Measurements from ENCODE around the gene ITGB4.
A peak's percentile ranks its signal among the peaks of the same experiment; 100 is the strongest.

The ITGB4 gene

DNA sequence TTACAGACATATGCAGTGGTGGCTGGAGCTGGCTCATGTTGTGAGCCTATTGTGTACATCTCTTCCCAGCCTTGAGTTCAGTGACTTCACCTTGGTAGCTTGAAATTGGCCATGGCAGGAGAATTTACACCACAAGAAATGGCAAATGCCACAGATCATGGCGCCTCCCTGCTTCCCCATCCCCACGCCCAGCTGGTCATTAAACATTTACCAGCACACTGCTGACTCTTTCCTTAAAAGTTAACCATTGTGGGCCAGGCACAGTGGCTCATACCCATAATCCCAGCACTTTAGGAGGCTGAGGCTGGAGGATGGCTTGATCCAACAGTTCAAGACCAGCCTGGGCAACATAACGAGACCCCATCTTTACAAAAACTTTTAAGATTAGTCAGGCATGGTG is 22.6 kb upstream of the ITGB4 start:
- DNase-seq = no peak

DNA sequence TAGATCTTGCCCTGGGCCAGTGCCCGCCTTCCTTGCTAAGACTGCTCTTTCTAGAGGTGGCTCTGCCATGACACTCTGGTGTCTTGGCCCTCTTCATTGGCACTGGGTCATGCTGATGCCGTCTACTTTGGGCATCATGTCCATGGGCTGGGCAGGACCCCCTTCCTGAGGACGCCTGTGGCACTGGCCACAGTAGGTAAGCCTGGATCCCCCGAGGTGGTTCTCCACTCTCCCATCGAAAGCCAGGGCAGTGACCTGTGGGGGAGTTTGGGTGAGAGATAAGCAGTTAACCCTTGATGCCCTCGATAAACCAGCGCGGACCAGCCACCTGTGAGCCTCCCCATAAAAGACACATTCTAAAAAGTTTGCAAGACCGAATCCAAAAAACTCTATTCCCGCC is 20.0 kb upstream of the ITGB4 start:
- DNase-seq = no peak

DNA sequence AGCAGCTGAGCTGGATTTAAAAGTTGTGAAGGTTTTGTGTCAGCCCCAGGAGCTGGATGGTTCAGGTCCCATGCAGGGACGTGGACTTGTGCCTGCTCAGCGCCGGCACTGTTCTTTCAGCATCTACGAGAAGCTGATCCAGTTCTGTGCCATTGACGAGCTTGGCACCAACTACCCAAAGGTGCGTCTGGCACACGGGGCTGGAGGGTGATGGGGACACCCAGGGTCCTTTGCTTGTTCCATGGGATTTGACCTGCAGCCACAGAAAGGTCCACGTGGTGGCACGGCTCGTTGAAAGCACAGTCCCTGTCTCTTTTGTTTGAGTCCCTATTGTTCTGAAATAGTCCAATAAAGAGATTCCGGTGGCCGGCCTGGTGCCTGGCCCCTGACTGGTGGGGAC is 18.1 kb upstream of the ITGB4 start:
- DNase-seq = no peak

DNA sequence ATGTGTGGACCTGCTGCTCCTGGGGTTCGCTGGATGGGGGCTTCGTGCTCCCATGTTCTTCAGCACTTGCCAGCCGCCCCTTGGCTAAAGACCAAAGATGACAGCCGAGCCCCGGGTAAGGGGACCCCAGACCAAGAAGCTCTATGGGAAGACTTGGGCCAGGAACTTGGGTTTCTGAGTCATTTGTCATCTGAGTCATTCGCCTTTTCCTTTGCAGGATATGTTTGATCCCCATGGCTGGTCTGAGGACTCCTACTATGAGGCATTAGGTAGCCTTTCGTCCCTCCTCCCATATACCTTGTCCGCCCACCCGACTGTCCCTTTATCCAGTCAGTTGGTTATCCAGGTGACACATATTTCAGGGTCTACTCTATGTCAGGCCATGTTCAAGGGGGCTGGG is 17.7 kb upstream of the ITGB4 start:
- no peak for DNase-seq

DNA sequence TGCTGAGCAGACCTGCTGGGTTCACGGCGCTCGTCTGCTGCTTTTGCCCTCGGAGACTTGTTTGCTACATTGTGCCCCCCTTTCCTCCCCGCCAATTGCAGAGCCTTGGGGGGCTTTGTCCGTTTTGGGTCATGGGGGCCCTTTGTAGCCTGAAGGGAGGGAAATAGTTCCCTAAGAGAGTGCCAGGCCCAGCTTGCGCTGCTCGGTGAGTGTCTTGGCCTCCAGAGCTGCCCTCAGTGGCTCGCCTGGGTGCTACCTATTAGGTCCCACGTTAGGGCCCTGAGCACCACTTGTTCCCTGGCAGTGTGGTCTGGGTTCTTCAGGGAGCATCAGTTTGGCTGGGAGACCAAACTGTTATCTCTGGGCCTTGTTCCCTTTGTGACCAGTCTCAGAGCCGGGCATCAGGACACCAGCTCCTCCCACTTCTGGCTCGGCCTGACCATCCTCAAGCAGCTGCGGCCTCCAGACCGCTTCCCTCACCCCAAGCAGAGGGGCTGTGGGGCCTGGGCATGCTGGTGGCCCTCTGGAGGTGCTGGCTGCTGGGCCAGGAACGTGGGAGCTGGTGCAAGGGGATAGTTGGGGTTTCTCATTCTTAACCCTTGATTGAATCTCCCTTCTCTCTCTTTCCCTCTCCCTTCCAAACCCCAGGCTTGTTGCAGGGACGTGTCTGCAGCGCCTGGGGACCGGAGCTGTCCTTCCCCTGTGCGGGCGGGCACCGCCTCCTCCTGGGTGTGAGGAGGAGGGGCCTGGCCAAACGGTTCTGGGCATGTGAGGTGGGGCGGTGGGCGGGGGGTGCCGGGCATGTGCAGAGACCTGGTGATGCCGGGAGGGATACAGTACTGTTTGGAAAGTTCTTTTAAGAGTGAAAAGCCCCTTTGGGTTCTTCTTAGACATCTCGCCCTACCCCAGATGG is 16.0 kb upstream of the ITGB4 start:
- no peak for DNase-seq

DNA sequence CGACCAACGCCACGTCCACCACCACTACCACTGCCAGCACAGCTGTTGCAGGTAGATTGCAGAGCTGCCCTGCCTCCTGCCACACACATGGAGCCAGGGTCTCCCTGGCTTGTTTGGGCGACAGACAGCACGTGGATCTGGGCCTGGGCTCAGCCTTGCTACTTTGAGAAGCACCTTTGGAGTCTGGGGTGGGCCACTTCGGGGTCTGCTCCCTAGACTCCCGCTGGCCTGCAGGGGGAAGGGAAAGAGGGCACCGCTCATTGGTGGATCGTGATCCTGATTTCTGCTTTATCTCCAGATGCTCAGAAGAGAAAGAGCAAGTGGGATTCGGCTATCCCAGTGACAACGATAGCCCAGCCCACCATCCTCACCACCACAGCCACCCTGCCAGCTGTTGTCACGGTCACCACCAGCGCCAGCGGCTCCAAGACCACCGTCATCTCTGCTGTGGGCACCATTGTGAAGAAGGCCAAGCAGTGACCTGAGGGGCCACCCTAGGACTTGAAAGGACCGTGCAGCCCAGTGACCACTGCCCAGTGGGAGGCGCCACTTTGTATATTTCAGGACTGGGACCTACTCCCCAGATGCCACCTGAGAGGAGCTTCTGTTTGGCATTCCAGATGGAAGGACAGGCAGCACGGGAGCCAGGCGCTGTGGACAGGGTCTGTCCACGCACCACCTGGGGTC is 15.1 kb upstream of the ITGB4 start:
- no peak for DNase-seq

DNA sequence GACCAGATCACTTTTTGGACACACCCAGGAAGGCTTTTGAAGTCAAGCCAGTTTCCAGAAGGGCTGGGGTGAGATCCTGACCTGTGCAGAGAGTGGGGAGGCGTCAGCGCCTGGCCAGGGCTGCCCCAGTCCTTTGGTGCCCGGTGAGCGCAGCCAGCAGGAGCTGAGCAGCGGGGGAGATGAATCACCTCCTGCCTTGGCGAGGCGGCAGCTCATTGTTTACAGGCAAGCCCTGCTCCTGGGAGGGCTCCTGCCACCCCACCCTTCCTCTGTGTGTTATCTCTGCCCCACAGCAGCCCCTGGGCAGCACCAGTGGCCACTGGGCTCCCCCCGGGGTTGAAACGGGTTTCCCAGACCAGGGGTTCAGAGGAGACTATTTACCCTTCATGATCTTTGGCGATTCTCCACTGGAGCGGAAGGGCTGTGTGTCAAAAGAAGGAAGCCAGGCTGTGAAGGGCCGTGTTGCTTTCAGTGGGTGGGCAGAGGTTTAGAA is 14.1 kb upstream of the ITGB4 start:
- peak; percentile 60 for DNase-seq

DNA sequence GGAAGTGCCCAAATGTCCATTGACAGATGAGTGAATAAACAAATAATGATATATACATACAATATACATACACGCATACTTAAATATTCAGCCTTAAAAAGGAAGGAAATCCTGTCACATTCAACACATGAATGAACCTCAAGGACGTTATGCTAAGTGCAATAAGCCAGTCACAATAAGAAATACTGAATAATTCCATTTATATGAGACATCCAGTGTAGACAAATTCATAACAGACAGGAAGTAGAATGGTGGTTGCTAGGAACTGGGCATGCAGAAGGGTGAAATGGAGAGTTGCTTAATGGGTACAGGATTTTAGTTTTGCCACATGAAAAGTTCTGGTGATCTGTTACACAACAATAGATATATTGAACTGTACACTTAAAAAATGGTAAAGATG is 8.8 kb upstream of the ITGB4 start:
- DNase-seq = no peak

DNA sequence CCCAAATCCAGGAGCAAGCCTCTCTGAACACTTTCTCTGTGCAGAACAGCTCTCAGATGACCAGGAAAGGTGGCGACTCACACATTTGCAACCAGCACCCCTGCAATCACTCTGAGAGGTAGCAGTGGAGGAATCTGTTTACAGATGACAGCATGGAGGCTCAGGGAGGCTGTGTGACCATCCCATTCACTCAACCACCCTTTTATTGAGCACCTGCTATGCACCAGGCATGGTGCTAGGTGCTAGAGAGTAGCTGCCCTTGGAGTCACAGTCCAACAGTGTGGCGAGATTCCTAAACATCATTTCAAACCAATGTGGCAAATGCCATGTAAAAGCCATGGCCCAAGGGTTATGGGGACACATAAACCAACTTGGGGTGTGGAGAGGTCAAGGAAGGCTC is 1.5 kb upstream of the ITGB4 start:
- no peak for DNase-seq

DNA sequence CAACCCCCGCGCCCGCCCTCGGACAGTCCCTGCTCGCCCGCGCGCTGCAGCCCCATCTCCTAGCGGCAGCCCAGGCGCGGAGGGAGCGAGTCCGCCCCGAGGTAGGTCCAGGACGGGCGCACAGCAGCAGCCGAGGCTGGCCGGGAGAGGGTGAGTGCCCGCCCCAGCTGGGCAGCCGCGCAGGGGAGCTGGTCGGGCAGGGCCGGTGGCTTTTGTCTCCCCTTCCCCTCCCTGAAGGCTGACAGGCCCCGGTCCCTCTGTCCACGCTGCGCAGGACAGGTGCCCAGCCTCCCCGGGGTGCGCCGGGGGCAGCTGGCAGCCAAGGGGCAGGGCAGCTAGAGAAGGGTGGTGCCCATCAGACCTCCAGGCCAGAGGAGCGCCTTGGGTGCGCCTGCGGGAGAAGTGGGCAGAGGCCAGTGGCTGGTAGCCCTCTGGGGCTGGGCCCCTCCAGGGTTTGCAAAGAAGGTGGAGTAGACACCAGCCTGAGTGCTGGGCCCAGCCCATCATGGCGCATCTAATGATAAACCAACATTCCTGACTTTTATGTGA is 278 bp downstream of the ITGB4 start:
- no peak for DNase-seq

DNA sequence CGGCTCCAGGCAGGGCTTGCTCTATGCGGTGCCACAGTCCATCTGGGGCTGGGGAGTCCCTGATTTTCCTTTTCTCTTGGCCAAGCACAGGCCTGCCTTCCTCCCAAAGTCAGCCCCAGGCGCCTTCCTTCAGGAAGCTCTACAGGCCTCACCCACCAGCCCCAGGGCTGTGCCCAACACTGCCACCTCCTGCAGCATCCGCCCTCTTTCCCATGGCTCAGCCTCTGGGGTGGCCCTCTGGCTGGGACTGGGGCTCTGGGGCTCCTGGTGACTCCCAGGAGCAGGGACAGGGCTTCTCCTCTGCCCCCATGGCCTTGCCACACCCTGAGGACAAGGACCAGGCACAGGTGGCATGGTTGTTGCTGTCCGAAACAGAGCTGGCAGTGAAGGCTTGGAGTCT is 817 bp downstream of the ITGB4 start:
- DNase-seq = no peak

DNA sequence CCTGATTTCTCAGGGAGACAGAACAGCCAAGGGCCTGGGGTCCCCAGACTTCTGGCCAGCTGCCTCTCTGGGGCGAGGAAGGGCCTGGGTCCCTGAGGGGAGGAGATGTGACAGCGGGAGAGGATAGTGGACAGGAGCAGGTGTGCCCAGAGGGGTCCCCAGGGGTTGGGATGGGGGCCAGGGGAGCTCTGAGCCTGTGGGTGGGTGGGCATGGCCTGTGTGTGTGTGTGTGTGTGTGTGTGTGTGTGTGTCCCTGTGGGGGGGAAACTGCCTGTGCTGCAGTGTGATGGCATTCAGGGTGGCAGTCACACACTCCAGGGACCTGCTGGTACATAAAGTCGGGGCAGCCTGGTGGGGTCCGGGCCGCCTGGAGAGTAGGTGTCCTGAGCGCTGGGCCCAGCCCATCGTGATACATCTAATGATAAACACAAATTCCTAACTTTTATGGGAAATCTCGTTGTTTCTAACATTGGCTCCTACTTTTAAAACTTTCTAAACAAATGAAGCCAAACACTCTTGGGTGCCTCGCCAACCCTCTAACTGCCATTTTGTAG is 1.4 kb downstream of the ITGB4 start:
- no peak for DNase-seq

DNA sequence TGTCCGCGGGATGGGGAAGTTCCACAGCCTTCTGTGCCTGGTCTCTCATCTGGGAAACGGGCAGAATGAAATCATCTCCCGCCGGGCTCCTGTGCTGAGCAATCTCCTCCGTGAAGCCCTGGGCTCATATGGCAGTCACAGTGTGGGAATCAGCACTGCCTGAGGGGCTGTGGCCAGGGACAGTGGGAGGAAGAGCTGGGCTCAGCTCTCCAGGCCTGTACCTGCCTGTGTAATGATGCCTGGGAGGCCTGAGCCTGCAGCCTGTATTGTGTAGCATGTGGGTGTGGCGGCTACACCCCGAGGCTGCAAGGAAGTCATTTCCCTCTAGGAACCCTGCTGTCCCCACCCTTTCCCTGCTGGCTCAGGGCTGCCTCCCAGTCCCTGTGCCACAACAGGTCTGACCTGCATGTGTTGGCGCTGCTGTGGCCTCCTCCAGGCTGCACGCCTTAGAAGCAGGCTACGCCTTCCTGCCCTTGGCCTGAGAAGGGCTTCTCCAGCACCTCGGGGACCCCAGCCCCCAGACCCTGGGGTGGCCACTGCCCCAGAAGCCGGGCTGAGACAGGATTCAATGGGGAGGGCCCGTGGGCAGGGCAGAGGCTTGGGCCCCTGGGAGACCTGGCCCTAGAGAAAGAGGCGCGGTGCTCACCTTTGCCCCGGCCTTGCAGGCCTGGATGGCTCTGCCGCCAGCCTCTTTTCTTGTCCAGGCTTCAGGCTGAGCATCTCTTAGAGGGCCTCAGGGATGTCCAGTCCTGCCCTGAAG is 2.1 kb downstream of the ITGB4 start:
- peak; percentile 15 for DNase-seq

DNA sequence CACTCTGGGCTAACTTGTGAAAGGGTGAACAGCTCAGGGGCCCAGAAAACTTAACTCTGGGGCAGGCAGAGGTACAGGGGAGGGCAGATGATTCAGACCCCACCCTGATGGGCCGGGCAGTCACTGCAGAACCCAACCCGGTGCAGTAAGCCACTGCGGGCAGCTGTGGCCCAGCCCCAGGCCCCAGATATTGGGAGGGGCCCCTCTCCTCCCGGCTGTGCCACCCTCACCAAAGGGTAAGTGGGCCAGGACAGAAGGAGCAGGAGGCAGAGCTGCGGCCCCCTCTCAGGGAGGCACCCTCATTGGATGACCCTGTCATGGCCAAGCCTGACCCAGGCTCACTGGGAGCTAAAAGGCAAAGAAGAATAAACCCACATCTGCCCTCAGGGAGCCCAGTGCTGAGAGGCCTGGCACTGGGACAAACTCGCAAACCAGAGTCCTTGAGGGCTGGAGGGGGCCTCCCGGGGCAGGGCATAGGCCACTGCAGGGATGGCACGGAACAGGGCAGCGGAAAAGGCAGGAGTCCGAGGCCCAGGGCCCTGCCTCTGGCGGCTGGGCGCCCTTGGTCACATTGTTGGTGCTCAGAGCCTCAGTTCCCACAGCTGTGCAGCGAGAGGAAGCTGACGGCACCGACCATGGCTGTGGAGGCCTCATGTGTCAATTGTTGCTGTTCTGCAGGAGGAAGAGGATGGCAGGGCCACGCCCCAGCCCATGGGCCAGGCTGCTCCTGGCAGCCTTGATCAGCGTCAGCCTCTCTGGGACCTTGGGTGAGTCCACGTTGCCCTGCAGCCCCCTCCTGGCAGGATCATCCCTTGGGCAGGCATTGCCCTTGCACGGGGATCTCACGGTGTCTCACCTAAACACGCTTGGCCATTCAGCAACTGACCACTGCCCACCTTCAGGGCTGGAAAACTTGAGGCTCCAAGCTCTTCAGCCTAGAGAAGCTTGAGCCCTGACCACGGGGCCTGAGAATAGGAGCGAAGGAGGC is 3.1 kb downstream of the ITGB4 start:
- no peak for DNase-seq

DNA sequence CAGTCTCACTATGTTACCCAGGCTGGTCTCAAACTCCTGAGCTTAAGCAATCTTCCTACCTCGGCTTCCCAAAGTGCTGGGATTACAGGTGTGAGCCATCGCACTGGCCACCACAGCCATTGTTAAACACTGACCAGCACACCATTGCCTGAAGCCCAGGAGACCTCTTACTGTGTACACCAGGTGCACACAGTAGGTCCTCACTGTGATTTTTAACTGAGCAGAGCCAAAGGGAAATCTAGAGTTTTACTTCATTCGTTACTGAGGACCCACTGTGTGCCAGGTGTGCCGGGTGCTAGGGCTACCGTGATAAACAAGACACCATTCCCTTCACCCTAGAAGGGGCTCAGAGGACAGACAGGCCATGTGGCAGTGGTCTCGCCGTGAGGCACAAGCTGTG is 4.2 kb downstream of the ITGB4 start:
- no peak for DNase-seq

DNA sequence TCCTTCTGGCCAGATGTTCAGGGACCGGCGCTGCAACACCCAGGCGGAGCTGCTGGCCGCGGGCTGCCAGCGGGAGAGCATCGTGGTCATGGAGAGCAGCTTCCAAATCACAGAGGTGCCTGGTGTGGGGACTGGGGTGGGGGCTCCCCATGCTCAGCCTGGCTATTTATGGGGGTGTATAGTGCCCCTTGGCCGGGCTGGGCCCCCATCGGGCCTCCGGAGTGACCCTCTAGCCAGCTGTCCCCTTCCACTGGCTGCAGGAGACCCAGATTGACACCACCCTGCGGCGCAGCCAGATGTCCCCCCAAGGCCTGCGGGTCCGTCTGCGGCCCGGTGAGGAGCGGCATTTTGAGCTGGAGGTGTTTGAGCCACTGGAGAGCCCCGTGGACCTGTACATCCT is 6.1 kb downstream of the ITGB4 start:
- no peak for DNase-seq

DNA sequence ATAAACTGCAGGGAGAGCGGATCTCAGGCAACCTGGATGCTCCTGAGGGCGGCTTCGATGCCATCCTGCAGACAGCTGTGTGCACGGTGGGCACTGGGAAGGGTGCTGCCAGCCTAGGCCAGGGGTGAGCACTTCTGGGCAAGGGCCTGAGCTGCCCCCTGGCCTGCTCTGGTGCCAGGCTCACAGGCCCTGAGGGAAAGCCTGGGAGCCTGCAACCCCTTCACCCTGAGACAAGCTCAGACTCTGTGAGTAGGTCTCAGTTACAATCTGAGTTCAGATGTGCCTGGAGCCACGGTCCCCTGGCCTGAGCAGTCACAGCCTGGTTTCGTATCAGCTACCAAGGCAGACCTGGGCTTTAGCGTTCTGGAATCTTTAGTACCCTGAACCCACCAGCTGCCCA is 8.1 kb downstream of the ITGB4 start:
- DNase-seq = no peak

DNA sequence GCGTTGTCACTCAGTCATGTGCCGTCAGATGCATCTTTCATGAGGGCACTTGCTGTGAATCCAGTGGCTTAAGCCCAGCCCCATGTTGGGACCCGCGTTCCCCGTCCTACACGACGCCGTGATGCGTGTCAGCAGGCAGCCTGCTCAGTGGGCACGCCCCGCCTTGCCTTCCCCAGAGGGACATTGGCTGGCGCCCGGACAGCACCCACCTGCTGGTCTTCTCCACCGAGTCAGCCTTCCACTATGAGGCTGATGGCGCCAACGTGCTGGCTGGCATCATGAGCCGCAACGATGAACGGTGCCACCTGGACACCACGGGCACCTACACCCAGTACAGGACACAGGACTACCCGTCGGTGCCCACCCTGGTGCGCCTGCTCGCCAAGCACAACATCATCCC is 8.8 kb downstream of the ITGB4 start:
- DNase-seq = no peak

DNA sequence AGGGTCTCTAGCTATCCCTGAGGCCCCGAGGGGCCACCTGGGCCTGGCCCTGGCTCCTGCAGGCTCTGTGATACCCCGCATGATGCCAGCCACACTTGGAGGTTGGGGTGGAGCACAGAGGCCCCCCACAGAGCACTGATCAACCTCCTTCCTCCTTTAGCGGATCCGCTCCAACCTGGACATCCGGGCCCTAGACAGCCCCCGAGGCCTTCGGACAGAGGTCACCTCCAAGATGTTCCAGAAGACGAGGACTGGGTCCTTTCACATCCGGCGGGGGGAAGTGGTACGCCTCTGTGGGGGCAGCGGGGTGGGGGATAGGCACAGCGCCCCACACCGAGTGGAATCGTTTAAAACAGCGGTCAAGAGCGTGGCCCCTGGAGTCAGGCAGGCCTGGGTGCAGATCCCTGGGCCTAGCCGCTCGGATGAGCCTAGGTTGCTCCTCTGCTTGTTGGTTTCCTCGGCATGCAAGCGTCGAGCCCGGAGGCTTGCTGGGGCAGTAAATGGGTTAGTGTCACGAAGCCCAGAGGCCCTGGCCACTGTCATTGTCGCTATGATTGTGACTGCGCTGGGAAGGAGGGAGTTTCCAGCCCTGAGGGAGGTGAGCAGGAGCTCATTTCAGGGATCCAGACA is 9.9 kb downstream of the ITGB4 start:
- DNase-seq = no peak

DNA sequence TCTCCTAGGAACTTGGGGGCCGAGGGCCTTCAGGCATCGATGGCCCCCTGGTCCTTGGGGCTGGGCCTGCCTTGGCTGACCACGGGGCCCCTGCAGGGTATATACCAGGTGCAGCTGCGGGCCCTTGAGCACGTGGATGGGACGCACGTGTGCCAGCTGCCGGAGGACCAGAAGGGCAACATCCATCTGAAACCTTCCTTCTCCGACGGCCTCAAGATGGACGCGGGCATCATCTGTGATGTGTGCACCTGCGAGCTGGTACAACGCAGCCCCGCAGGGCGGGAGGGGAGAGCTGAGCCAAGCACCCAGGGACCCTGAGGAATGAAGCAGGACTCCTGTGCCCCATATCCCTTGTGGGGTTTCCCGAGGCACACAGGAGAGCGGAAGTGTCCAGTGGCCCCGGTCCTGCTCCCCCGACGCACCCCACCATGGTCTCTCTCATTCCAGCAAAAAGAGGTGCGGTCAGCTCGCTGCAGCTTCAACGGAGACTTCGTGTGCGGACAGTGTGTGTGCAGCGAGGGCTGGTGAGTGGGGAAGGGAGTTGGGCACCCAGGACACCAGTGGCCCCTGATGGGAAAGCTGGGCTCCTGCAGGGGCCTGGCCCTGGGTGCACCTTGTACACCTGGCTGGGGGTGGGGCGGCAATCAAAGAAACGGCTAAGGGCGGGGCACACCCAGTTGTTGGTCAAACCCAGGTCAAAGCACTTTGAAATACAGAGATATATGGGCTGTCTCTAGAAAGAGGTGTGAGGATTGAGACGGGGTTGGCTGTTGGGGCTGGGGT is 10.6 kb downstream of the ITGB4 start:
- DNase-seq = no peak

Measured in T1000 (cell line).